ENCODE data around the gene GSG1L2.
A peak's percentile ranks its signal among the peaks of the same experiment; 100 is the strongest.

DNA sequence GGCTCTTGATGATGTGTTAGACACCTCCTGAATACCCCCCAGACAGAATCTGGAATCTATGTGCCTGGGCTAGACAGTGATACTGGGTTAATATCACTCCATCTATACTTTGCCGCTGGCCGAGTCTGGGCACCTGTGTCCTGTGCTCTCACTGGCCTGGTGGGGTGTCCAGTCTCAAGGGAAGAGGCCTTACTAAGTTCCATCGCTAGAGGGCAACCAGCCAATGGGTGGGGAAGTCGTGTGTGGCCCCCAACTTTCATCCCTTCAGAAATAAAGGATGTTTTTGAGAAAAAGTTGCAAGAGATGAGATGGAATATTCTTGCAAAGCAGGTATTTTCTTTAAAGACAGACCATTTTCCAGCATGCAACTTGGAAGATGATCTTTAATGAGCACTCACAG, 2.2 kb upstream of the GSG1L2 start:
- TF ChIP-seq POLR2A (IDR thresholded peaks at IDR 0.05; ENCODE audit: borderline replicate concordance, extremely low read depth, insufficient read depth, insufficient read length) (no peak), POLR2AphosphoS5 (IDR thresholded peaks at IDR 0.05; ENCODE audit: low read depth, low read length) (no peak), EZH2 (IDR thresholded peaks at IDR 0.05) (no peak), EZH2phosphoT487 (IDR thresholded peaks at IDR 0.05; ENCODE audit: borderline replicate concordance) (no peak), TCF7L2 (IDR thresholded peaks at IDR 0.05; ENCODE audit: borderline replicate concordance, extremely low read depth, insufficient read depth, insufficient read length) (no peak), ZFX (IDR thresholded peaks at IDR 0.05) (no peak)
- TF ChIP-seq, protein P1, sequence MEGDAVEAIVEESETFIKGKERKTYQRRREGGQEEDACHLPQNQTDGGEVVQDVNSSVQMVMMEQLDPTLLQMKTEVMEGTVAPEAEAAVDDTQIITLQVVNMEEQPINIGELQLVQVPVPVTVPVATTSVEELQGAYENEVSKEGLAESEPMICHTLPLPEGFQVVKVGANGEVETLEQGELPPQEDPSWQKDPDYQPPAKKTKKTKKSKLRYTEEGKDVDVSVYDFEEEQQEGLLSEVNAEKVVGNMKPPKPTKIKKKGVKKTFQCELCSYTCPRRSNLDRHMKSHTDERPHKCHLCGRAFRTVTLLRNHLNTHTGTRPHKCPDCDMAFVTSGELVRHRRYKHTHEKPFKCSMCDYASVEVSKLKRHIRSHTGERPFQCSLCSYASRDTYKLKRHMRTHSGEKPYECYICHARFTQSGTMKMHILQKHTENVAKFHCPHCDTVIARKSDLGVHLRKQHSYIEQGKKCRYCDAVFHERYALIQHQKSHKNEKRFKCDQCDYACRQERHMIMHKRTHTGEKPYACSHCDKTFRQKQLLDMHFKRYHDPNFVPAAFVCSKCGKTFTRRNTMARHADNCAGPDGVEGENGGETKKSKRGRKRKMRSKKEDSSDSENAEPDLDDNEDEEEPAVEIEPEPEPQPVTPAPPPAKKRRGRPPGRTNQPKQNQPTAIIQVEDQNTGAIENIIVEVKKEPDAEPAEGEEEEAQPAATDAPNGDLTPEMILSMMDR (IDR thresholded peaks at IDR 0.05 in 2 of 3, conservative IDR thresholded peaks at IDR 0.05 in 1 of 3; ENCODE audit: borderline replicate concordance in 1 of 3, insufficient read depth in 1 of 3, low read depth in 2 of 3, low read length in 2 of 3) = peak in 2 of 3 experiments; percentile 57 to 58; a peak in 4 of 6 replicates
- TF ChIP-seq, protein P2, sequence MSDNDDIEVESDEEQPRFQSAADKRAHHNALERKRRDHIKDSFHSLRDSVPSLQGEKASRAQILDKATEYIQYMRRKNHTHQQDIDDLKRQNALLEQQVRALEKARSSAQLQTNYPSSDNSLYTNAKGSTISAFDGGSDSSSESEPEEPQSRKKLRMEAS (IDR thresholded peaks at IDR 0.05) = no peak
- TF ChIP-seq, protein P3, sequence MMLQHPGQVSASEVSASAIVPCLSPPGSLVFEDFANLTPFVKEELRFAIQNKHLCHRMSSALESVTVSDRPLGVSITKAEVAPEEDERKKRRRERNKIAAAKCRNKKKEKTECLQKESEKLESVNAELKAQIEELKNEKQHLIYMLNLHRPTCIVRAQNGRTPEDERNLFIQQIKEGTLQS (IDR thresholded peaks at IDR 0.05) = no peak
